Measurements from ENCODE around the gene SLC25A22.

SLC25A22 gene

DNA sequence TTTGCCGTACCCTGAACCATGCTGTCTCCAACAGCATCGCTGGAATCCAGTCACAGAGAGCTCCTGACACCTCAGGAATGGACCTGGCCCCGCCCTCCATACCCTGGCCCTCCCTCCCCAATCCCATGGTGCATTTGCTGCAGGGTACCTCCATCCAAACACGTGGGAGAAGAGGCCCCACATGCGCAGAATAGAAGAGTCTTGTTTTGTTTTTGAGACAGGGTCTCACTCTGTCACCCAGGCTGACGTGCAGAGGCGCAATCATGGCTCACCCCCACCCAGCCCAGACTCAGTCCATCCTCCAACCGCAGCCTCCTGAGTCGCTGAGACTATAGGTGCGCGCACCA lies 18.3 kb upstream of the SLC25A22 start:
- H3K4me2 ChIP-seq (ENCODE audit: low read length) = no peak overlapping the region
- H3K4me3 ChIP-seq (ENCODE audit: low read depth, low read length, poor library complexity, severe bottlenecking) = no peak overlapping the region
- no peaks in the 10 kb centered on the region for H3K27me3 ChIP-seq (ENCODE audit: insufficient read depth, low read length)
- no peak overlapping the region for H3K27ac ChIP-seq (ENCODE audit: low read depth, low read length, poor library complexity, severe bottlenecking)
- no peak overlapping the region for H2AFZ ChIP-seq (ENCODE audit: low read length)
- TF ChIP-seq, protein P1, sequence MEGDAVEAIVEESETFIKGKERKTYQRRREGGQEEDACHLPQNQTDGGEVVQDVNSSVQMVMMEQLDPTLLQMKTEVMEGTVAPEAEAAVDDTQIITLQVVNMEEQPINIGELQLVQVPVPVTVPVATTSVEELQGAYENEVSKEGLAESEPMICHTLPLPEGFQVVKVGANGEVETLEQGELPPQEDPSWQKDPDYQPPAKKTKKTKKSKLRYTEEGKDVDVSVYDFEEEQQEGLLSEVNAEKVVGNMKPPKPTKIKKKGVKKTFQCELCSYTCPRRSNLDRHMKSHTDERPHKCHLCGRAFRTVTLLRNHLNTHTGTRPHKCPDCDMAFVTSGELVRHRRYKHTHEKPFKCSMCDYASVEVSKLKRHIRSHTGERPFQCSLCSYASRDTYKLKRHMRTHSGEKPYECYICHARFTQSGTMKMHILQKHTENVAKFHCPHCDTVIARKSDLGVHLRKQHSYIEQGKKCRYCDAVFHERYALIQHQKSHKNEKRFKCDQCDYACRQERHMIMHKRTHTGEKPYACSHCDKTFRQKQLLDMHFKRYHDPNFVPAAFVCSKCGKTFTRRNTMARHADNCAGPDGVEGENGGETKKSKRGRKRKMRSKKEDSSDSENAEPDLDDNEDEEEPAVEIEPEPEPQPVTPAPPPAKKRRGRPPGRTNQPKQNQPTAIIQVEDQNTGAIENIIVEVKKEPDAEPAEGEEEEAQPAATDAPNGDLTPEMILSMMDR (IDR thresholded peaks at IDR 0.05; ENCODE audit: low read length) = no peak
- TF ChIP-seq EZH2 (IDR thresholded peaks at IDR 0.05; ENCODE audit: borderline replicate concordance, low read length) = no peak
- peaks cover 43% of the 10 kb centered on the region for H3K36me3 ChIP-seq (ENCODE audit: insufficient read depth, low read length)
- H3K9me2 ChIP-seq (ENCODE audit: low read depth, low read length) = no peaks in the 10 kb centered on the region
- H3K4me1 ChIP-seq (ENCODE audit: insufficient read depth, low read length, severe bottlenecking) = peaks cover 26% of the 10 kb centered on the region
- H3K79me2 ChIP-seq (ENCODE audit: insufficient read depth, low read length) = peaks cover under 1% of the 10 kb centered on the region; the same call in 1 of the 2 replicates
- no peaks in the 10 kb centered on the region for H3K9me3 ChIP-seq (ENCODE audit: low read length)
- H3F3A ChIP-seq (ENCODE audit: insufficient read depth, low read length) = peaks cover 4% of the 10 kb centered on the region; the same call in 1 of the 2 replicates
- H3K9ac ChIP-seq (ENCODE audit: low read length) = no peak overlapping the region
- no peaks in the 10 kb centered on the region for H4K20me1 ChIP-seq (ENCODE audit: insufficient read depth, low read length)

- no peaks in the 10 kb centered on the region for H3K27me3 ChIP-seq (ENCODE audit: insufficient read depth, low read length)
- no peaks in the 10 kb centered on the region for H3K9me2 ChIP-seq (ENCODE audit: low read depth, low read length)
- H3K4me1 ChIP-seq (ENCODE audit: insufficient read depth, low read length, severe bottlenecking) = peaks cover 29% of the 10 kb centered on the region
- H4K20me1 ChIP-seq (ENCODE audit: insufficient read depth, low read length) = no peaks in the 10 kb centered on the region
- no peak overlapping the region for H3K27ac ChIP-seq (ENCODE audit: low read depth, low read length, poor library complexity, severe bottlenecking)
- H3K4me2 ChIP-seq (ENCODE audit: low read length) = no peak overlapping the region
- no peak overlapping the region for H3K4me3 ChIP-seq (ENCODE audit: low read depth, low read length, poor library complexity, severe bottlenecking)
- peaks cover 4% of the 10 kb centered on the region; the same call in 1 of the 2 replicates for H3F3A ChIP-seq (ENCODE audit: insufficient read depth, low read length)
- H3K79me2 ChIP-seq (ENCODE audit: insufficient read depth, low read length) = peaks cover 6% of the 10 kb centered on the region
- TF ChIP-seq, protein P1 (IDR thresholded peaks at IDR 0.05; ENCODE audit: low read length) = no peak
- TF ChIP-seq EZH2 (IDR thresholded peaks at IDR 0.05; ENCODE audit: borderline replicate concordance, low read length) = no peak
- no peak overlapping the region for H3K9ac ChIP-seq (ENCODE audit: low read length)
- H3K9me3 ChIP-seq (ENCODE audit: low read length) = no peaks in the 10 kb centered on the region
- peaks cover 49% of the 10 kb centered on the region for H3K36me3 ChIP-seq (ENCODE audit: insufficient read depth, low read length)
- no peak overlapping the region for H2AFZ ChIP-seq (ENCODE audit: low read length)
Observed at GRCh38 chr11:815675-816432, 17.8 kb upstream of the SLC25A22 start.

- Histone ChIP-seq H3K27ac (ENCODE audit: low read depth, low read length, poor library complexity, severe bottlenecking) (no peak overlapping the region), H3K4me3 (ENCODE audit: low read depth, low read length, poor library complexity, severe bottlenecking) (no peak overlapping the region), H3K27me3 (ENCODE audit: insufficient read depth, low read length) (no peaks in the 10 kb centered on the region), H2AFZ (ENCODE audit: low read length) (no peak overlapping the region), H3K9me2 (ENCODE audit: low read depth, low read length) (no peaks in the 10 kb centered on the region), H3K4me2 (ENCODE audit: low read length) (no peak overlapping the region), H3K79me2 (ENCODE audit: insufficient read depth, low read length) (peaks cover 15% of the 10 kb centered on the region), H3K9ac (ENCODE audit: low read length) (no peak overlapping the region), H4K20me1 (ENCODE audit: insufficient read depth, low read length) (no peaks in the 10 kb centered on the region), H3K36me3 (ENCODE audit: insufficient read depth, low read length) (peaks cover 57% of the 10 kb centered on the region), H3K9me3 (ENCODE audit: low read length) (no peaks in the 10 kb centered on the region), H3K4me1 (ENCODE audit: insufficient read depth, low read length, severe bottlenecking) (peaks cover 20% of the 10 kb centered on the region), H3F3A (ENCODE audit: insufficient read depth, low read length) (peaks cover 4% of the 10 kb centered on the region; the same call in 1 of the 2 replicates)
- TF ChIP-seq EZH2 (IDR thresholded peaks at IDR 0.05; ENCODE audit: borderline replicate concordance, low read length) = no peak
- TF ChIP-seq, protein P1 (IDR thresholded peaks at IDR 0.05; ENCODE audit: low read length) = no peak
Observed at GRCh38 chr11:813456-814096, 15.5 kb upstream of the SLC25A22 start.
